Activated B cell treated with CpG ODN at 0.5 μM for 24 hours (primary cell): ENCODE data around the gene SFTPA2. TPM values are rescaled to one million over a fixed set of nuclear protein-coding genes. Genes with fewer than 3 reads are reported as not detected.
"Not testable (repeated sequence)": the region's sequence is repeated elsewhere in the genome, so short reads cannot be mapped to it uniquely, and the experiment has no call there.

Experiments
- ATAC-seq: fragments of 200-7000 bp; cut with Tn5 transposase; one replicate; pipeline ENCODE4 v1.10.0; 2021; ENCODE audit warnings: low read depth, mild to moderate bottlenecking, moderate library complexity
- CTCF ChIA-PET: fragments of 350-600 bp; sonication (Branson Sonifier 250); formaldehyde crosslinking; loops from one replicate; lab custom pipeline; 2021; ENCODE audit warnings: antibody characterized with exemption; lab: Charles Lee
- POLR2A ChIA-PET: fragments of 350-600 bp; sonication (Branson Sonifier 250); formaldehyde crosslinking; loops from one replicate; lab custom pipeline; 2021; ENCODE audit warnings: antibody characterized with exemption; lab: Charles Lee
- DNase-seq: peaks from one replicate; pipeline ENCODE4 v3.0.0; 2022
- H3K27ac Mint-ChIP-seq: one replicate; pipeline ENCODE4 v1.8.0; 2020; ENCODE audit warnings: mixed read lengths
- H3K27me3 Mint-ChIP-seq: one replicate; pipeline ENCODE4 v1.8.0; 2021; ENCODE audit warnings: mixed read lengths
- H3K36me3 Mint-ChIP-seq: one replicate; pipeline ENCODE4 v1.8.0; 2021; ENCODE audit warnings: low read depth, mixed read lengths
- H3K4me1 Mint-ChIP-seq: one replicate; pipeline ENCODE4 v1.8.0; 2021; ENCODE audit warnings: mixed read lengths
- H3K4me3 Mint-ChIP-seq: one replicate; pipeline ENCODE4 v1.8.0; 2020; ENCODE audit warnings: mild to moderate bottlenecking, mixed read lengths
- H3K9me3 Mint-ChIP-seq: one replicate; pipeline ENCODE4 v1.8.0; 2020; ENCODE audit warnings: mixed read lengths
- intact Hi-C: fragments of 100-400 bp; cut with micrococcal nuclease; formaldehyde crosslinking; loops from one replicate; pipeline ENCODE4 v1.15.1; 2024
- total RNA-seq: library from RNA; stranded (reverse); gene quantifications from 2 replicates; pipeline ENCODE4 v1.2.3, GENCODE V29; 2022
- TF ChIP-seq, protein P1 (sequence below): fragments of 200-600 bp; IDR thresholded peaks from one replicate; pipeline ENCODE4 v1.8.0; 2022; ENCODE audit warnings: antibody characterized with exemption, mild to moderate bottlenecking

The SFTPA2 gene
- total RNA-seq, 1 donor from 2014 or later = not detected

GRCh38 chr10:79542626-79543025 is 17.6 kb downstream of the SFTPA2 start:
- ChIA-PET CTCF (no interaction called here), POLR2A (no interaction called here)
- Mint-ChIP-seq H3K27ac (no peak overlapping the region), H3K4me3 (no peak overlapping the region), H3K36me3 (no peaks in the 10 kb centered on the region), H3K4me1 (no peaks in the 10 kb centered on the region), H3K9me3 (no peaks in the 10 kb centered on the region), H3K27me3 (no peaks in the 10 kb centered on the region)
- ATAC-seq (no peak), DNase-seq (no peak)
- intact Hi-C loops = no loop called here
- TF ChIP-seq, protein P1, sequence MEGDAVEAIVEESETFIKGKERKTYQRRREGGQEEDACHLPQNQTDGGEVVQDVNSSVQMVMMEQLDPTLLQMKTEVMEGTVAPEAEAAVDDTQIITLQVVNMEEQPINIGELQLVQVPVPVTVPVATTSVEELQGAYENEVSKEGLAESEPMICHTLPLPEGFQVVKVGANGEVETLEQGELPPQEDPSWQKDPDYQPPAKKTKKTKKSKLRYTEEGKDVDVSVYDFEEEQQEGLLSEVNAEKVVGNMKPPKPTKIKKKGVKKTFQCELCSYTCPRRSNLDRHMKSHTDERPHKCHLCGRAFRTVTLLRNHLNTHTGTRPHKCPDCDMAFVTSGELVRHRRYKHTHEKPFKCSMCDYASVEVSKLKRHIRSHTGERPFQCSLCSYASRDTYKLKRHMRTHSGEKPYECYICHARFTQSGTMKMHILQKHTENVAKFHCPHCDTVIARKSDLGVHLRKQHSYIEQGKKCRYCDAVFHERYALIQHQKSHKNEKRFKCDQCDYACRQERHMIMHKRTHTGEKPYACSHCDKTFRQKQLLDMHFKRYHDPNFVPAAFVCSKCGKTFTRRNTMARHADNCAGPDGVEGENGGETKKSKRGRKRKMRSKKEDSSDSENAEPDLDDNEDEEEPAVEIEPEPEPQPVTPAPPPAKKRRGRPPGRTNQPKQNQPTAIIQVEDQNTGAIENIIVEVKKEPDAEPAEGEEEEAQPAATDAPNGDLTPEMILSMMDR = no peak

GRCh38 chr10:79540930-79541329 is 19.3 kb downstream of the SFTPA2 start:
- DNase-seq, H3K4me1 Mint-ChIP-seq, H3K4me3 Mint-ChIP-seq, CTCF ChIA-PET, H3K36me3 Mint-ChIP-seq, intact Hi-C loops, ATAC-seq, H3K27me3 Mint-ChIP-seq, H3K27ac Mint-ChIP-seq, H3K9me3 Mint-ChIP-seq, POLR2A ChIA-PET: not testable (repeated sequence)

- H3K4me1 Mint-ChIP-seq, H3K27ac Mint-ChIP-seq, DNase-seq, ATAC-seq, H3K36me3 Mint-ChIP-seq, POLR2A ChIA-PET, H3K27me3 Mint-ChIP-seq, H3K4me3 Mint-ChIP-seq, CTCF ChIA-PET, H3K9me3 Mint-ChIP-seq: not testable (repeated sequence)
- intact Hi-C loops = loop anchor here (5.0 kb wide), 1 partner anchor 689 kb away; no protein-coding TSS in a partner anchor
Measured at GRCh38 chr10:79538311-79538710, 21.9 kb downstream of the SFTPA2 start.

- ATAC-seq, H3K27ac Mint-ChIP-seq, intact Hi-C loops, H3K36me3 Mint-ChIP-seq, H3K4me1 Mint-ChIP-seq, H3K9me3 Mint-ChIP-seq, H3K27me3 Mint-ChIP-seq, H3K4me3 Mint-ChIP-seq, CTCF ChIA-PET, DNase-seq, POLR2A ChIA-PET: not testable (repeated sequence)
Measured at GRCh38 chr10:79533903-79534175, 26.4 kb downstream of the SFTPA2 start.

- H3K9me3 Mint-ChIP-seq, H3K4me3 Mint-ChIP-seq, intact Hi-C loops, H3K27me3 Mint-ChIP-seq, H3K36me3 Mint-ChIP-seq, POLR2A ChIA-PET, DNase-seq, CTCF ChIA-PET, H3K27ac Mint-ChIP-seq, H3K4me1 Mint-ChIP-seq: not testable (repeated sequence)
- peak; percentile 70 for ATAC-seq
Measured at GRCh38 chr10:79533142-79533902, 26.9 kb downstream of the SFTPA2 start.

- H3K36me3 Mint-ChIP-seq, H3K4me3 Mint-ChIP-seq, intact Hi-C loops, H3K4me1 Mint-ChIP-seq, CTCF ChIA-PET, H3K9me3 Mint-ChIP-seq, DNase-seq, POLR2A ChIA-PET, H3K27ac Mint-ChIP-seq, H3K27me3 Mint-ChIP-seq, ATAC-seq: not testable (repeated sequence)
Measured at GRCh38 chr10:79528261-79528660, 31.9 kb downstream of the SFTPA2 start.

GRCh38 chr10:79525049-79525710 is 35.0 kb downstream of the SFTPA2 start:
- ATAC-seq, H3K4me1 Mint-ChIP-seq, POLR2A ChIA-PET, DNase-seq, H3K9me3 Mint-ChIP-seq, intact Hi-C loops, H3K27me3 Mint-ChIP-seq, CTCF ChIA-PET, H3K36me3 Mint-ChIP-seq, H3K4me3 Mint-ChIP-seq, H3K27ac Mint-ChIP-seq: not testable (repeated sequence)

DNA sequence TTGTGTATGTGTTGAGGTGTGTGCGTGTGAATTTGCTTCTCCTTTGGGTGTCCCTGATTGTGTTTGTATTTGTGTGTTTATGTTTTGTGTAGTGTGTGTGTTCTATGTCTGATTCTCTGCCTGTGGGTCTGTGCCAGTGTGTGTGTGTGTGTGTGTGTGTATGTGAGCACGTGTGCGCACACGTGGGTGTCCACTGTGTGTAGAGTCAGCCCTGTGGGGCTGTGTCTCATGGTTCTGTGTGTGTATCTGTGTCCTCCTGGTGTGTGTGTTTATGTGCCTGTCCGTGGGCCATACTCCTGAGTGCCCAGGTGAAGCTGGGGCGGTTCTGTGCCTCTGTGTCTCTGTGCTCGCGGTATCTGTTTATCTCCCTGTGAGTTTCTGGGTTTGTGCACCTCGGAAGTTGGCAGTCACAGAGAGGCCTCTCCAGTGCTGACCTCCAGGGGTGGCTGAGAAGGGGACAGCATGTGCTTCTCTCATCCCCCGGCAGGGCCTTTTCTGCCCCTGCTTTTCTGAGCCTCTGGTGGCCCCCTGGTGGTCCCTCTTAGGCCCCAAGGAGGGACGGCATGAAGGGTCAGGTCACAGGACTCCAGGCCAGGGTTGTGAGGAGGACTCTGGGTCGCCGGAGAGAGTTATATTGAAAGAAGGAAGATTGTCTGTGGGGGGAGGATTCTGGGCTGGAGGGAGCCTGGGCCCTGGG is 36.9 kb downstream of the SFTPA2 start:
- H3K27me3 Mint-ChIP-seq, POLR2A ChIA-PET, H3K4me3 Mint-ChIP-seq, ATAC-seq, H3K27ac Mint-ChIP-seq, intact Hi-C loops, DNase-seq, H3K9me3 Mint-ChIP-seq, H3K36me3 Mint-ChIP-seq, H3K4me1 Mint-ChIP-seq, CTCF ChIA-PET: not testable (repeated sequence)

DNA sequence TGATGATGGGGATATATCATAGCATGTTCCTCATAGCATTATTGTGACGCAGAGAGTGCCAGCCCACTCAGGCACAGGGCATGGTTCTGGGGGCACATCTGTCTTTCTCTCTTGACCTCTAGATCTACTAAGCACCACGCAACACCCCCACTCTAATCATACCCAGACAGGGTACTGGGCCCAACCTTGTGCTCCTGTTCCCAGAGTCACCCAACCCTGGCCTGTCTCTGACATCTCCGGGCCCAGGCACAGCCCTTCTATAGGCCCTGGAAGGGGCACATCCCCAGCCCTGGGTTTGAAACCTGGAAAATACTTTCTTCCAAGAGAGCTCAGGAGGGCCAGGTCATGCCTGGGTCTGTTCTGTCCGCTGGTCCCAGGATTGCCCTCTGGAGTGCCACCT is 37.7 kb downstream of the SFTPA2 start:
- H3K4me3 Mint-ChIP-seq, DNase-seq, ATAC-seq, H3K36me3 Mint-ChIP-seq, H3K27ac Mint-ChIP-seq, CTCF ChIA-PET, POLR2A ChIA-PET, H3K9me3 Mint-ChIP-seq, intact Hi-C loops, H3K4me1 Mint-ChIP-seq, H3K27me3 Mint-ChIP-seq: not testable (repeated sequence)

GRCh38 chr10:79521751-79522150 is 38.5 kb downstream of the SFTPA2 start:
- POLR2A ChIA-PET, DNase-seq, CTCF ChIA-PET, H3K4me1 Mint-ChIP-seq, H3K9me3 Mint-ChIP-seq, intact Hi-C loops, H3K27me3 Mint-ChIP-seq, H3K4me3 Mint-ChIP-seq, H3K36me3 Mint-ChIP-seq, ATAC-seq, H3K27ac Mint-ChIP-seq: not testable (repeated sequence)

DNA sequence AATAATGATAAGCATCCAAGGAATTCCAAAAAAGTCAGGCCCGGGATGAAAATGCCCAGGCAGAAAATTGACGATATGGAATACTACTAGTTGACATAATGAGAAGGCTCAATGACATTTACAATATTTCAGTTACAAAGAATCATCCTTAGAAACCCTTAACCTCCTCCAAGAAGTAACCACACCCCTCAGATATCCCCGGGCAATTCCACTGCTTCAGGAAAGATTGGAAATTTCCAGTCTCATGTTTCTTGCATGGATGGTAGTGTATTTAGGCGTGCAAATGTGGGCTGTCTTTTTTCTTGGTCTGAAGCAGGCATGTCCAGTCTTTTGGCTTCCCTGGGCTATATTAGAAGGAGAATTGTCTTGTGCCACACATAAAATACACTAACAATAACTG is 42.6 kb downstream of the SFTPA2 start:
- H3K27me3 Mint-ChIP-seq, POLR2A ChIA-PET, DNase-seq, CTCF ChIA-PET, H3K4me1 Mint-ChIP-seq, H3K27ac Mint-ChIP-seq, ATAC-seq, H3K9me3 Mint-ChIP-seq, H3K4me3 Mint-ChIP-seq, intact Hi-C loops, H3K36me3 Mint-ChIP-seq: not testable (repeated sequence)
